Sigmoid colon (tissue), 7 donors: Measurements from ENCODE around the gene LTBP1. TPM values are rescaled to one million over a fixed set of nuclear protein-coding genes. Genes with fewer than 3 reads are reported as not detected.

ENCODE experiments used
- DNase-seq: peaks from one replicate; pipeline ENCODE4 v3.0.0-alpha.2; 2019
- H3K27ac ChIP-seq, 4 donors: fragments of 200-600 bp; sonication (generic); one replicate each; pipeline ENCODE4 v1.5.1; 2016 to 2019; ENCODE audit warnings: mild to moderate bottlenecking in 1 of 4
- H3K27me3 ChIP-seq, 3 donors: fragments of 200-600 bp; sonication (generic); one replicate each; pipeline ENCODE4 v1.5.1; 2019; ENCODE audit warnings: mild to moderate bottlenecking in 1 of 3
- H3K36me3 ChIP-seq, 4 donors: fragments of 200-600 bp; sonication (generic); one replicate each; pipeline ENCODE4 v1.5.1; 2016 to 2019
- H3K4me1 ChIP-seq, 4 donors: fragments of 200-600 bp; sonication (generic); one replicate each; pipeline ENCODE4 v1.5.1; 2017 to 2019
- H3K4me3 ChIP-seq, 4 donors: fragments of 200-600 bp; sonication (generic); one replicate each; pipeline ENCODE4 v1.5.1; 2017 to 2019; ENCODE audit warnings: mild to moderate bottlenecking in 2 of 4, moderate library complexity in 1 of 4
- H3K9me3 ChIP-seq, 4 donors: fragments of 200-600 bp in 3 of 4; sonication (generic) in 3 of 4; one replicate each; pipeline versions ENCODE4 v1.5.1 to v1.6.1; 2013 to 2019
- EP300 ChIP-seq, 4 donors: sonication (generic); formaldehyde crosslinking; IDR thresholded peaks; one replicate each; pipeline ENCODE4 v1.6.1; 2017; ENCODE audit warnings: antibody characterized with exemption in 4 of 4
- POLR2A ChIP-seq, 2 donors: fragments of 450-650 bp; IDR thresholded peaks; one replicate each; pipeline ENCODE4 v1.6.1; 2016; ENCODE audit warnings: antibody characterized with exemption in 2 of 2, mild to moderate bottlenecking in 2 of 2, moderate library complexity in 2 of 2
- POLR2AphosphoS5 ChIP-seq, 4 donors: sonication (generic); formaldehyde crosslinking; IDR thresholded peaks; one replicate each; pipeline ENCODE4 v1.6.1; 2017; ENCODE audit warnings: antibody characterized with exemption in 4 of 4
- WGBS, 2 donors: extraction: QIAGEN DNeasy Blood & Tissue Kit; methylation state at CpG; one replicate each; pipeline ENCODE4 v1.1.7; 2013; 5-methylcytosine and 5-hydroxymethylcytosine counted together
- intact Hi-C: fragments of 100-400 bp; cut with DNase I; formaldehyde crosslinking; loops from one replicate; pipeline ENCODE4 v1.15.1; 2023
- polyA plus RNA-seq, 3 donors: library from polyadenylated mRNA; stranded (reverse); fragments of 200-250 nt; gene quantifications; one replicate each; pipeline ENCODE4 v1.2.3, GENCODE V29; 2013
- total RNA-seq, 4 donors: library from RNA; depleted of rRNA; stranded (reverse); fragments of >200 nt; gene quantifications; one replicate each; pipeline ENCODE4 v1.1.0, GENCODE V29; 2016
- TF ChIP-seq, protein P1 (sequence below), 4 experiments: fragments of 450-650 bp in 3 of 4; fragments of 200-600 bp in 1 of 4; IDR thresholded peaks; one replicate each; pipeline ENCODE4 v1.5.1; 2016 to 2019; ENCODE audit warnings: antibody characterized with exemption in 4 of 4, mild to moderate bottlenecking in 3 of 4, moderate library complexity in 2 of 4
- donor health status: healthy with polysubstance abuse.
- donor health status: Bipolar disorder and iron deficiency.
- donor health status: healthy.

The LTBP1 gene
- total and polyA plus RNA-seq, 7 donors, result 3.0 to 102 (median 34.2) TPM

DNA sequence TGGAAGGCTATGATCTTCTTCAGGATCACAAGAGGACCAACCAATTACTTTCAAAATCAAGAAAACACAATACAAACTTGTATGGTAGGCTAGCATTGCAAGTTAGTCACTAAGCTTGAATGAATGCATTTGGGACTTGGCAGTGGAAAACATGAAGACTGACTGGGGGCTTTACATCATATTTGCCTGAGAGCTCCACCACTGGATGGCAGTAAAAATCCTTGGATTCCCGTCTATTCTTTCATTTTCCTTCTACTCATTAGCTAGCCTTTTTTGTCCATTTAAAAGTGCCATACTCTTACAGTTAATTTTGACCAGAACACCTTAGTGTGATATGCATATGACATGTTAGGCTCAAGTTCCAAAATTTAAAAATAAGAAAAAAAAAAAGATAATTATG is 466.2 kb downstream of the LTBP1 start:
- H3K36me3 ChIP-seq, result no peaks in the 10 kb centered on the region
- no peak overlapping the region for H3K4me3 ChIP-seq
- TF ChIP-seq POLR2AphosphoS5 (IDR thresholded peaks at IDR 0.05) (no peak), POLR2A (IDR thresholded peaks at IDR 0.05) (no peak), EP300 (IDR thresholded peaks at IDR 0.05) (no peak)
- TF ChIP-seq, protein P1, sequence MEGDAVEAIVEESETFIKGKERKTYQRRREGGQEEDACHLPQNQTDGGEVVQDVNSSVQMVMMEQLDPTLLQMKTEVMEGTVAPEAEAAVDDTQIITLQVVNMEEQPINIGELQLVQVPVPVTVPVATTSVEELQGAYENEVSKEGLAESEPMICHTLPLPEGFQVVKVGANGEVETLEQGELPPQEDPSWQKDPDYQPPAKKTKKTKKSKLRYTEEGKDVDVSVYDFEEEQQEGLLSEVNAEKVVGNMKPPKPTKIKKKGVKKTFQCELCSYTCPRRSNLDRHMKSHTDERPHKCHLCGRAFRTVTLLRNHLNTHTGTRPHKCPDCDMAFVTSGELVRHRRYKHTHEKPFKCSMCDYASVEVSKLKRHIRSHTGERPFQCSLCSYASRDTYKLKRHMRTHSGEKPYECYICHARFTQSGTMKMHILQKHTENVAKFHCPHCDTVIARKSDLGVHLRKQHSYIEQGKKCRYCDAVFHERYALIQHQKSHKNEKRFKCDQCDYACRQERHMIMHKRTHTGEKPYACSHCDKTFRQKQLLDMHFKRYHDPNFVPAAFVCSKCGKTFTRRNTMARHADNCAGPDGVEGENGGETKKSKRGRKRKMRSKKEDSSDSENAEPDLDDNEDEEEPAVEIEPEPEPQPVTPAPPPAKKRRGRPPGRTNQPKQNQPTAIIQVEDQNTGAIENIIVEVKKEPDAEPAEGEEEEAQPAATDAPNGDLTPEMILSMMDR (IDR thresholded peaks at IDR 0.05), result no peak
- no peaks in the 10 kb centered on the region for H3K4me1 ChIP-seq
- no peak for DNase-seq
- H3K27me3 ChIP-seq, result no peaks in the 10 kb centered on the region
- no peak overlapping the region for H3K27ac ChIP-seq
- WGBS, 2 donors, result 34 to 35% methylated on average over 1 of the region's 1 CpG
- peaks cover 0 to 8% (median 0%) of the 10 kb centered on the region in 4 donors for H3K9me3 ChIP-seq
- intact Hi-C loops, result no loop called here

DNA sequence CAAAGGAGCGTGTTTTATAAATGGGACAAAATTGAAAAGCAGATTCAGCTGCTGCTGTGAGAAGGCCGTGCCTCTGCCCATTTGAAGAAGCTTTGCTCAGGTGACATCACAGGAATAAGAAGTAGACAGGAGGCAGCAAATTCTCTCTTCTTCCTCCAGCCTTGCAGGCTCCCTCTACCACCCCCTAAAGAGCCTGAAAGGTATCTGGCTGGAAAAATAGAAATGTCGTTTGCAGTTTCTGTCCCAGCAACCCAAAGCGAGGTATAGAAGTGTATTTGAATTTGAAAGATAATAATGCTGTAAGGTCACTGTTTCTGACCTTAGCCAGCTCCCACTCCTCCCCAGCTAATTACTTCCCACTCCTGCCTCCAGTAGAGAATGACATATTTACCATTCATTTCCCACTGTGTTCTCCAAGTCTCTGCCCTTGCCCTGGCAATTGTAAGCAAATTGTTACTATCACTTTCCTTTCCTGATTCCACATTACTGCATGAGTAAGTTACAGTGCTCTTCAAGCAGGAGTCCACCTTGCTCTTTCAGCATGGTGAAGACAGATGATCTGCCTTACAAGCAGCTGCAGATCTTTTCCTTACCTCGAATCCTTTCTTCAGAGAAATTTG is 472.9 kb downstream of the LTBP1 start:
- TF ChIP-seq, protein P1 (IDR thresholded peaks at IDR 0.05), result no peak
- TF ChIP-seq POLR2A (IDR thresholded peaks at IDR 0.05) (no peak), EP300 (IDR thresholded peaks at IDR 0.05) (no peak), POLR2AphosphoS5 (IDR thresholded peaks at IDR 0.05) (no peak)
- Histone ChIP-seq H3K36me3 (no peaks in the 10 kb centered on the region), H3K4me3 (no peak overlapping the region), H3K27ac (no peak overlapping the region), H3K9me3 (no peaks in the 10 kb centered on the region), H3K4me1 (no peaks in the 10 kb centered on the region), H3K27me3 (no peaks in the 10 kb centered on the region)
- intact Hi-C loops, result no loop called here
- no peak for DNase-seq
- WGBS, 2 donors, result 74 to 80% methylated on average over 5 of the region's 5 CpGs

DNA sequence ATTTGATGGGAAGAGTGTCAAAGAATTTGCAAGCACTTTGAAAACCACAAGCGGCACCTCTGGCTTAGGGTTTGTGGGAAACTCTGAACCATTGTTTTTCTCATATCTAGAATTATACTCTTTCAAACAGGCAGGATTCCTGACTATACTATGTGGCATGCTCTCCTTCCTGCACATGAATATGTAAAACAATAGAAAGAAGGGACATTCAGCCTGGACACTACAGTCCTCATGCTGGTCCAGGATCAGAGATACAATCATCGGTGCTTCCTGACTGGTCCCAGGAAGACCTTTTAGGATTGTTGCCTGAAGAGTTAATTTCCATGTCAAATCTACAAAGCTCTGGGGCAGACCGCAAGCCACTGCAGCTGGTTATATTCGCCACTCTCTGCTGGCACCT is 474.0 kb downstream of the LTBP1 start:
- WGBS, 2 donors, result 89 to 94% methylated on average over 4 of the region's 4 CpGs
- Histone ChIP-seq H3K4me1 (no peaks in the 10 kb centered on the region), H3K9me3 (no peaks in the 10 kb centered on the region), H3K36me3 (no peaks in the 10 kb centered on the region), H3K27ac (no peak overlapping the region), H3K4me3 (no peak overlapping the region), H3K27me3 (no peaks in the 10 kb centered on the region)
- intact Hi-C loops, result no loop called here
- DNase-seq, result no peak
- TF ChIP-seq POLR2A (IDR thresholded peaks at IDR 0.05) (no peak), POLR2AphosphoS5 (IDR thresholded peaks at IDR 0.05) (no peak), EP300 (IDR thresholded peaks at IDR 0.05) (no peak)
- TF ChIP-seq, protein P1 (IDR thresholded peaks at IDR 0.05), result no peak

DNA sequence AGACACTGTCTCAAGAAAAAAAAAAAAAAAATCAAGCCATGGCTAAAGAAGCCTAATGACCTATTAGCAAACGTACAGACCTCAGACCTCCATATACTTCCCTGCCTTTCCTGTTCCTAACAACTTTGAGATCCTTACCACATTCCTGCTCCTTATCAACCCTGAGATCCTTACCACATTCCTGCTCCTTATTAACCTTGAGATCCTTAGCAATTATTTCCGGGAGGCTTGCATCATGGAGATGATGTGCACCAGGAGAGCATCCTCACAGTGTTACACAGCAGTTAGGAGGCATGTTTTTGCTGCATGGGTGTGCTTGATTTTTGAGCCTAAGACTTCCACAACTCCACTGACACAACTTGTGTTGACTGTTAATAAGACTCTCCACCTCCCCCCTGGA is 475.1 kb downstream of the LTBP1 start:
- DNase-seq, result no peak
- Histone ChIP-seq H3K27ac (no peak overlapping the region), H3K27me3 (no peaks in the 10 kb centered on the region), H3K9me3 (no peaks in the 10 kb centered on the region), H3K4me1 (no peaks in the 10 kb centered on the region), H3K4me3 (no peak overlapping the region), H3K36me3 (no peaks in the 10 kb centered on the region)
- intact Hi-C loops, result no loop called here
- TF ChIP-seq POLR2AphosphoS5 (IDR thresholded peaks at IDR 0.05) (no peak), POLR2A (IDR thresholded peaks at IDR 0.05) (no peak), EP300 (IDR thresholded peaks at IDR 0.05) (no peak)
- TF ChIP-seq, protein P1 (IDR thresholded peaks at IDR 0.05), result no peak
- WGBS, 2 donors, result 83 to 88% methylated on average over 2 of the region's 2 CpGs

DNA sequence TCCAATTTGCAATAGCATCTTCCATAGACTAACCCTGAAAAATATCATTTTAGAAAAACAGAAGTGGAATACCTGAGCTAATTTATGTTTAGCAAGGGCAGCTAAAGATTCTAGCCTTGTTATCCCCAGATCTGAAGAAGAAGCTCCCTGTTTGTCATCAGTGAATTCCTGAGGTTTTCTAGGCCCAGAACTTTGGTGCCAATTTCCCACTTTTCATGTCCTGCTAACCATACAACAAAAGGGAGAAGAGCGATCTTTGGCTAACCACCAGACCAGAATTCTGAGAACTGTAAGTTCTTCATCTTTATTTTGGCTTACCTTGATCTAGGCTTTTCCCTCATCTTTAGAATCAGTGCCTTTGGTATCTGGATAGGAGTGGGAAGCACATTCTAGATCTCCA is 478.4 kb downstream of the LTBP1 start:
- Histone ChIP-seq H3K36me3 (no peaks in the 10 kb centered on the region), H3K27me3 (no peaks in the 10 kb centered on the region), H3K4me1 (no peaks in the 10 kb centered on the region), H3K27ac (no peak overlapping the region), H3K9me3 (no peaks in the 10 kb centered on the region), H3K4me3 (no peak overlapping the region)
- TF ChIP-seq POLR2AphosphoS5 (IDR thresholded peaks at IDR 0.05) (no peak), EP300 (IDR thresholded peaks at IDR 0.05) (no peak), POLR2A (IDR thresholded peaks at IDR 0.05) (no peak)
- TF ChIP-seq, protein P1 (IDR thresholded peaks at IDR 0.05), result no peak
- WGBS, 2 donors, result 98 to 100% methylated on average over 1 of the region's 1 CpG
- no peak for DNase-seq
- intact Hi-C loops, result no loop called here
